Astrocyte of the spinal cord (primary cell): ENCODE data around the gene ZNF3.
A peak's percentile ranks its signal among the peaks of the same experiment; 100 is the strongest.

Source experiments
- DNase-seq: peaks from one replicate; pipeline ENCODE4 v3.0.0; 2011; ENCODE audit warnings: low read depth, low spot score
- H3K4me3 ChIP-seq: 2 replicates; pipeline ENCODE4 v1.5.1; 2011; ENCODE audit warnings: low read depth, mild to moderate bottlenecking, low read length, moderate library complexity
- in situ Hi-C: cut with HindIII; loops from 2 replicates; pipeline ENCODE4 v1.10.0; 2017; ENCODE audit warnings: low sequenced_read_pairs
- TF ChIP-seq, protein P1 (sequence below): IDR thresholded peaks from 2 replicates; pipeline ENCODE4 v1.5.1; 2012; ENCODE audit warnings: low read depth, mild to moderate bottlenecking, low read length, inconsistent platforms

The ZNF3 gene

DNA sequence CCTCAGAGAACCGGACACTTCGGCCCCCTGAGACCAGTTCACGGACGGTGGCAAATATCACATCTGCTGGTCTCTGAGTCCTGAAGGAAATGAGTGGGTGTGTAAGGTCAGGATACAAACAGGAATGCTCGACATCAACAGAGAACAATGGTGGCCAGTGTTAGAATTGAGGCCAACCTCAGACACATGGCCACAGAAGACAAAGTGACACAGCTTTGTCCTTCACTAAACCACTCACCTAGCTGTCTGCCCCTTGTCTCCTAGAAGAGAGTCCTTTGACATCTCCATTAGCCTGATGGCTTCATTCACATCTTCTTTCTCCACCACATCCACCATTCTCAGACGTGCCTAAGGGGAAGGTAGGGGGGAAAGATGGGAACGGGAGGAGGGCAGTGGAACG, 11.5 kb upstream of the ZNF3 start:
- no peak for DNase-seq
- H3K4me3 ChIP-seq, result no peak overlapping the region
- in situ Hi-C loops, result no loop called here
- TF ChIP-seq, protein P1, sequence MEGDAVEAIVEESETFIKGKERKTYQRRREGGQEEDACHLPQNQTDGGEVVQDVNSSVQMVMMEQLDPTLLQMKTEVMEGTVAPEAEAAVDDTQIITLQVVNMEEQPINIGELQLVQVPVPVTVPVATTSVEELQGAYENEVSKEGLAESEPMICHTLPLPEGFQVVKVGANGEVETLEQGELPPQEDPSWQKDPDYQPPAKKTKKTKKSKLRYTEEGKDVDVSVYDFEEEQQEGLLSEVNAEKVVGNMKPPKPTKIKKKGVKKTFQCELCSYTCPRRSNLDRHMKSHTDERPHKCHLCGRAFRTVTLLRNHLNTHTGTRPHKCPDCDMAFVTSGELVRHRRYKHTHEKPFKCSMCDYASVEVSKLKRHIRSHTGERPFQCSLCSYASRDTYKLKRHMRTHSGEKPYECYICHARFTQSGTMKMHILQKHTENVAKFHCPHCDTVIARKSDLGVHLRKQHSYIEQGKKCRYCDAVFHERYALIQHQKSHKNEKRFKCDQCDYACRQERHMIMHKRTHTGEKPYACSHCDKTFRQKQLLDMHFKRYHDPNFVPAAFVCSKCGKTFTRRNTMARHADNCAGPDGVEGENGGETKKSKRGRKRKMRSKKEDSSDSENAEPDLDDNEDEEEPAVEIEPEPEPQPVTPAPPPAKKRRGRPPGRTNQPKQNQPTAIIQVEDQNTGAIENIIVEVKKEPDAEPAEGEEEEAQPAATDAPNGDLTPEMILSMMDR, result no peak

DNA sequence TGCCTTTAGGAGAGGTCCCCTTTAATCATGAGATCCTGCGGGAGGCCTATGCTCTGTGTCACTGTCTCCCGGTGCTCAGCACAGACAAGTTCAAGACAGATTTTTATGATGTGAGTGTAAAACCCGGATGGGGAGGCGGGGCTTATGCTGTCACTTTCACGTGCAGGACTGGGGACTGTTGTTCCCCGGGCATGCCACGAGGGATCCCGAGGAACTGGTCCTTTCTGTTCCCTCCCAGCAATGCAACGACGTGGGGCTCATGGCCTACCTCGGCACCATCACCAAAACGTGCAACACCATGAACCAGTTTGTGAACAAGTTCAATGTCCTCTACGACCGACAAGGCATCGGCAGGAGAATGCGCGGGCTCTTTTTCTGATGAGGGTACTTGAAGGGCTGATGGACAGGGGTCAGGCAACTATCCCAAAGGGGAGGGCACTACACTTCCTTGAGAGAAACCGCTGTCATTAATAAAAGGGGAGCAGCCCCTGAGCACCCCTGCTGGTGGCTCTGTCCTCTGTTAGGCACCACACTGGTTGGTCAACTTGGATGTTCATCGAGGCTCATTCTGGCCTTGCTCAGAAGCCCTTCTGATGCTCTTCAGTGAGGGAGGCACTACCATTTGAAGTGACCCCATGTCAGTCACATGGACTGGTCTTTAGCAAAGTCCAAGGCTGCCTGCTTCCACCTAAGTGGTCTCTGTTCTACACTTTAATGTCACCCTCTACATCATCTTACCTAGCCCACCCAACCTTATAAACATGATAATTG, 10.1 kb upstream of the ZNF3 start:
- in situ Hi-C loops, result no loop called here
- no peak overlapping the region for H3K4me3 ChIP-seq
- TF ChIP-seq, protein P1, result peak; percentile 14
- DNase-seq, result no peak

DNA sequence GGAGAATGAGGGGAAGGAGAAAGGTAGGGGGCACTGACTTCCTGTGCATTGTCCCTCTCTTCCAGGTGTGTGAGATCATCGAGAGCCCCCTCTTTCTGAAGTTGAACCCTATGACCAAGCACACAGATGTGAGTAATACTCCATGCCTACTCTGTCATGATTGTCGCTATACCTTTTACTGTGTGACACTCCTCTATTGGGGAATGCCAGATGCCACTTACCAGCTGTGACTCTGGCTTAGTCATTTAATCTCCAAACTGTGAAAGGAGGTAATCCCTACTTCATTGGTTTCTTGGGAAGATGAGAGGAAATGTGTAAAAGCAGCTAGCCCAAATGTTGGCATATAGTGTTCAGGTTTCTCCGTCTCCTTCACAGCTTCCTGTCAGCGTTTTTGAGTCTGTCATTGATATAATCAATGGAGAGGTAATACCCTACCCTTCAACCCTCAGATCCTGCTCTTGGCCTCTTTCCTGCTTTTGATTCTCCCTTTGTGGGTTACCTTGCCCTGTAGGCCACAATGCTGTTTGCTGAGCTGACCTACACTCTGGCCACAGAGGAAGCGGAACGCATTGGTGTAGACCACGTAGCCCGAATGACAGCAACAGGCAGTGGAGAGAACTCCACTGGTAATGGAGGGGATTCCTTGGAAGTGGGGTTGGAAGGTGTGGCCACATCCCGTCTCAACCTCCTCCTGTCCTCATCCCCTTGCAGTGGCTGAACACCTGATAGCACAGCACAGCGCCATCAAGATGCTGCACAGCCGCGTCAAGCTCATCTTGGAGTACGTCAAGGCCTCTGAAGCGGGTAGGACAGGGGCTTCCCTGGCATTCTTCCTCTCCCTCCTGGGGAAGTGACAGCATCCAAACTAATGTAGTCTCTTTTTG, 9.2 kb upstream of the ZNF3 start:
- H3K4me3 ChIP-seq, result no peak overlapping the region
- no peak for DNase-seq
- TF ChIP-seq, protein P1, result no peak
- in situ Hi-C loops, result no loop called here

DNA sequence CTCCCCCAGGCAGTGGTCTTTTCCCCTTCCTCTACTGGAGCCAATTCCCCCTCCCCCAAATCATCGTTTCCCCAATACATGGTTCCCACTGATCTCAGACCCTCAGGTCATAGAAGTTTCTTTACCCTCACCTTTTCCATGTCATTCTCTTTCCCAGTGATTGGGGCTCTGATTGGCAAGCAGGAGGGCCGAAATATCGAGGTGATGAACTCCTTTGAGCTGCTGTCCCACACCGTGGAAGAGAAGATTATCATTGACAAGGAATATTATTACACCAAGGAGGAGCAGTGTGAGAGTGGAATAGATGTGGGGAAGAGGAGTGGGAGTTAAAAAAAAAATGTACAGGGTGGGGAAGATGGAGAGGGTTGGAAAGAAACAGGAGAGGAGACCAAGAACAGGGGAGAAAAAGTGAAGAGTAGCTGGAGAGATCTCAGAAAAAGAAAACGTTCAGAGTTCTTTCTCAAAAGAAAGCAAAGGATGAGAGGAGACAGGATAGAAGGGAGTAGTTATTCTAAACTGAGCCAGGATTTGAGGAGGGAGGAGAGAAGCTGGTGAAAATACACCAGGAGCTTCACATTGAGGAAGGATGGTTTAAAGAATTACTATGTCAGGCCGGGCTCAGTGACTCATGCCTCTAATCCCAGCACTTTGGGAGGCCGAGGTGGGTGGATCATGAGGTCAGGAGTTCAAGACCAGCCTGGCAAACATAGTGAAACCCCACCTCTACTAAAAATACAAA, 8.1 kb upstream of the ZNF3 start:
- no peak for DNase-seq
- H3K4me3 ChIP-seq, result peak overlapping the region; percentile 91
- TF ChIP-seq, protein P1, result no peak
- in situ Hi-C loops, result no loop called here

DNA sequence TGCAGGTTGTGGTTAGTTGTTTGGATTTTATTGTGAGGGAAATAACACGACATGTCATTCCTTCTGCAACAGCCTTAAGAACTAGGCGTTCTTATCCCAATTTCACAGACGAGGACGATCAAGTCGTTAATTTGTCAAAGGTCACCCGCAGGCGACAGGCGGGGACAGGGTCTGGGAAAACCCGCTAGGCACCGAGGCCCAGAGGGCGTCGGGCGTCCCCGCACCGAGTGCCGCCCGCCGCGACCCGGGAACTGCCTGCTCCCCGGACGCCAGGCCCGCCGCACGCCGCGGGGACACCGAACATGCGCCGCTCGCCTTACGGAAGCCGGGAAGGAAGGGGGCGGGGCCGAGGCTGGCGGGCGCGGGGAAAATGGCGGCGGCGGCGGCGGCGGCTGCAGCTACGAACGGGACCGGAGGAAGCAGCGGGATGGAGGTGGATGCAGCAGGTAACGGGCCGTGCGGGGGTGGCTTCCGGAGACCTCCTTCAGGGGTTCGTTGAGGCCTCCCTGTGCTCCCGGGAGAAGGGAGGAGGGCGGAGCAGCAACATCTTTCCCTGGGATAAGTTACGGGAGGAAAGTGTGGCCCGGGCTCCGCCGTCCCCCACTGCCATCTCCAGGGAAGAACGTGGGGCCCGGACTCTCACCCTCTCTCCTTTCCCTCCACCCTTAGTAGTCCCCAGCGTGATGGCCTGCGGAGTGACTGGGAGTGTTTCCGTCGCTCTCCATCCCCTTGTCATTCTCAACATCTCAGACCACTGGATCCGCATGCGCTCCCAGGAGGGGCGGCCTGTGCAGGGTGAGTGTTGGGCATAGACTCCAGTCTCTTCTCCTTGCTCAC, 7.3 kb upstream of the ZNF3 start, which contains the start of gene COPS6:
TSS of gene COPS6 (plus strand) at position 349 of the 837 bp plus-strand sequence. CDS start at position 371, 22 bp downstream.
- TF ChIP-seq, protein P1, result no peak
- peak within 1 kb of the TSS; percentile 91 for H3K4me3 ChIP-seq
- DNase-seq, result peak; percentile 75
- in situ Hi-C loops, result no loop called here
